DMS79 (cell line): ENCODE measurements around the gene ABCC3.

Experiments
- DNase-seq: peaks from one replicate; lab custom pipeline; 2025; lab: John Stamatoyannopoulos, UW

The ABCC3 gene

DNA sequence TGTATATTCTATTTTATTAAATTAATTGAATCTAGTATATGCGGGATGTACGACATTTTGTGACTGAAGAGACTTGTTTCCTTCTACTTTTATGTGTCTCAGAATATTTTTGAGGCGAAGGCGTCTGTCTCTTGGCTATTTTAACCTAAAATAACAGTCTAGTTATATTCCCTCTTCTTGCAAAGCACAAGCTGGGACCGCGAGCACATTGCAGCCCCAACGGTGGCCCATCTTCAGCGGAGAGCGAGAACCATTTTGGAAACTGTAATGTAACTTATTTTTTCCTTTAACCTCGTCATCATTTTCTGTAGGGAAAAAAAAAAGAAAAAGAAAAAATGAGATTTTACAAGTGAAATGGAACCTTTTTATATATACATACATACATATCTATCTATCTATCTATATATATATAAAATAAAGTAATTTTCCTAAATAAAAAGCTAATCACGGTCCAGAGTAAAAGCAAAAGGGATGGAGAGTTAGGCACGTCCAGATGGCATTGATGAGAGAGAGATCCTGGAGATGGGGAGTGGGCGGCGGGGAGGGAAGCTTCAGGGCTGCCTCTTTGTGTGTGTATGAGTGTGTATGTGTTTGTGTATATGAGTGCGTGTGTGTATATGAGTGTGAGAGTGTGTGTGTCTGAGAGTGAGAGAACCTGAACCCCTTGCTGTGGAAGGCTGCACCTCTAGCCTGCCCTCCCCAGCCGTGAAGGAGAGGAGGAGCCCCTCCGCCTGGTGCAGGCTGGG lies 7.5 kb upstream of the ABCC3 start:
- no peak for DNase-seq

DNA sequence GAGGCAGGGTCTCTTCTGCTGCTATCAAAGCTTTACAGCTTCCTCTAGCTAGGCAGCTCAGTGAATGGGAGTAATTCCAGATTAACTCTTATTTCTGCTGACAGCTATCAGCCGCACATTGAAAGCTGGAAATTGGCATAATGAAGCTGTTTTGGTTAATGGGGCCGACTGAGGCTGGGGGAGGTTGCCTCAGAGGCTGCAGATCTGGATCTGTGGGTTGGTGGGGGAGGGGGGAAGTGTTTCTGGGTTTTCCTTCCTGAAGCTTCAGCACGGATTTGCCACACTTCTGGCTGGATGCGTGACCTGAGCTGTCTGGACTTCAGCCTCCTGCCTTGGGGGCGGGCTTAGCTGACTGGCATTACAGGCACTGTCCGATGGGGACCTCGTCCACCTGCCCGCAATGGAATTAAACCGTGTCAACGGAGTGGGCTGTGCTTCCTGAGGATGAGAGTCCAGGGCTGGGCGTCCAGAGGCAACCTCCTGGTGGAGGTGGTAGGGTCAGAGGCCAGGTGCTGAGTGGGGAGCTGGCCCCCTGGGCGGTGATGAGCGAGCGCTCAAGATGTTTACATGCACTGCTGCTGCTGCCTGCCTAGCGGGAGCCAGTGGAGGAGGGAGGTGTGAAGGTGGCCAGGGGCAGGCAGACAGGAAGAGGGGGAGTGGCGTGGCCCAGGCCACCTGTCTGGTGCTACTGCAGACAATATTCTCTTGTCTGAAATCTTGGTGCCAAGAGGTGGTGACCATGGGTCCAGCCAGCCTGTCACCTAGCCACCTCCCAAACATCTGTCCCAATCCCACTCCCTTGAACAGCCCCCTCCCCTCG lies 6.7 kb upstream of the ABCC3 start:
- DNase-seq = no peak

DNA sequence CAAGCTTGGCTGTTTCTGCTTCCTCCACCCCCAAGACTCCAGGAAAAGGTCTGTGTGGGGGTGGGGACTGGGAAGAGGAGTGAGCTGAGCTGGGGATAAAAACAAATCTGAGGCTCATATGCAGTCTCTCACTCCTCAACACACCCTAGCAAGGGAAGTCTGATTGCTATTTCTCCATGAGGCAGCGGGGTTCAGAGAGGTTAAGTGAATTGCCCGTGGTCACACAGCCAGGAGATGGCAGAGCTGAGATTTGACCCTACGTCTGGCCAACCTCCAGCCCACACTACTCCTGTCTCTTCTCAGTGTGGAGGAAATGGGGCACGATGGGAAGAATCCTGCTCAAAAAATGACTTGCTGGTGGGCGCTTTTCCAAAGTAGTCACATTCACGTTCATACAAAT lies 4.8 kb upstream of the ABCC3 start:
- DNase-seq = no peak

DNA sequence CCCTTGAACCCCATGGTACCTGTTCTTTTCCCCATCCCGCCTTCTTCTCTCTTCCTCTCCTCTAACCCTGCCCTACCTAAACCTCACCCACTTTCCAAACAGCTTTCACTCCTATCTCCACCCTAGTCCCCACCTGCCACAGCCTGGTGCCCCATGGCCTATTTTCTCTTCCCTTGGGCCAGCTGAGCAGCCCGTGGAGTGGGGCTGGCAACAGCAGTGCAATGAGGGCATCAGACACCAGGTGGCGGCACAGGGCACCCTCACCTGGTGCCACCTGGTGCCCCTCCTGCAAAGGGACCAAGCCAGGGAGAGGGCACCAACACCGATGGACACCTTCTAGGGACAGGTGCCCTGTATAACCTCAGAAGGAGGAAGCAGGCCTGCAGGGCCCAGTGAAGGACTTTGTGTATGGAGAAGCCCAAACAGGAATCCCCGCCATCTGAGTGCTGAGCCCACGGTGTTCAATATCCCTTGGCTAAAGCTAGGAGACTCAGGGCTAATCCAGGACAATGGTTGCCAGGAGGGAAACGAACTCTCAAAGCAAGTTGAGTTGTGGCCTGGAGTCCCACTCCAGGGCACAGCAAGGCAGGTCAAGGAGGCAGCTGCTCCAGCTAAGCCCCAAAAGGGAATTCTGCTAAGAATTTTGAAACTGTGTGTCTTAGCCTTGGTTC lies 4.0 kb upstream of the ABCC3 start:
- no peak for DNase-seq

DNA sequence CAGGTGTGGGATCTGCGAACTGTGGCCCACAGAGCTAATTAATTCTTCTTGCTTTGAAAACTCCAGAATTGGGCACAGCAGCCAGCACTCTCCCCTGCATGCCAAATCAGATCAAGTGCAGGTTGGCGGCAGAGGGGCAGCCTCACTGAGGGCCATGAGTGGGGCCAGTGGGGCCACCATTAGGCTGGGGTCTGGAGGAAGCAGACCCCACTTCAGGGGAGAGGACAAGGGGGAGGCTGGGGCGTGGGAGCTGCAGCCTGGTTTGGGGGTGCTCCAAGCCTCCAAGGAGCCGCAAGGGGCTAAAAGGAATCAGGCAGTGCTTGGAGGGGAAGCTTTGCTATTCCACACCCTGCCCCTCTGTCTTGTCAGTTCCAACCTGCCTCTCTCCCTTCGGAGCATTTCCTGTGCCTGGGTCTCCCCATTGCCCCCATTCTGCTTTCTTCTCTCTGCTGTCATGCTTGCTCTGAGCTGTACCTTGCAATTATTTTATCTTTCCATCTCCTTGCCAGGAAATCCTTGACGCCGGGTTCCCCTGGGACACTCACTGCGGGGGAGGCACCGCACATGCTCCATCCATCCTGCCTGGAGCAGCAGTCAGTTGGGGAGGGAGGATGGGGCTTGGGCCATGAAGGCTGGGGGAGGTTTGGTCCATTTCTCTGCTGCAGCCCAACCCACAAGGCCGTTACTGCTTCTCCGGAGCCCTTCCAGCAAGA lies 3.3 kb upstream of the ABCC3 start:
- no peak for DNase-seq

DNA sequence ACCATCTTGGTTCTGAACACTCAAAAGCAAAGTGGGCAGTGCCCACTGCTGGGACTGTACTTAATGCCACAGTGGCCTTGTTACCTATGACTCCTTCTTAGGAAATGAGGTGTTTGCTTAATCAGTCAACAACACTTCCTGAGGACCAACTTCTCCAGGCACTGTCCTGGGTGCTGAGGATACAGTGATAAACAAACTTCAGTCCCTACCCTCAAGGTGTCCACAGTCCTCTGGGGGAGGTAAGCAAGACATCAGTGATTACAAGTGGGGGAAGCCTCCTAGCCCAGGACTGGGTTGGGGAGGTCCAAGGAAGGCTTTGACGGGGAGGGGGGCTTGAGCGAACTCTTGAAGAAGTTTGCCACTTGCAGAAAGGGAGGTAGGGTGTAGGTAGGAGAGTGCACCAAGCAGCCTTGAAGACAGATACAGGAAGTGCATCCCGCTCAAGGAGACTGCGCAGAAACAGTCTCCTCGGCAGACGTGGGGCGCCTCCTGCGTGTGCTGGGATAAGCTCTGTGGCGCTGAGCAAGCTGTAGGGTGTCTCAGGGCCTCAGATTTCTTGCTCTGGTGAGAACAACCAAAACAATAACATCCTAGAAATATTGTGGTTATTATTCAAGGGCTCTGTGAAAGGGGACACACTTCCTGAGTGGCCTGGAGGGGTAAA lies 2.6 kb upstream of the ABCC3 start:
- no peak for DNase-seq

DNA sequence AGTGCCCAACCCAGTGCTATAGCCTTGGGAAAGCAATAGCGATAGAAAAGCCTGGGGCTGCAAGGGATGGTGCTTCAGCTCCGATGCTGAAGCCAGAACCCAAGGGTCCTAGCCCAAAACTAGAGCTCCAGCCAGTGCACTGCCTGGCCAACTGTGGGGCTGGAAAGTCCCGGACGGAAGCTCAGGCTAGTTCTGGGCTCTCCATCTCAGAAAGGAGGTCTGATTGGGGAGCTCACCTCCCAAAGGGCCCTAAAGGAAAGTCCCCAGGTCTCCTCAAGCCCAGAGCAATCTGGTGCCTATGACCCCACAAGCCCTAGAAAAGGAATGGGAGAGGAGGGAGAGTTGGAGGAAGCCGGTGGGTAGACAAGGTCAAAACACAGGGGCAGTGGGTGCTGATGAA lies 2.0 kb upstream of the ABCC3 start:
- no peak for DNase-seq

GRCh38 chr17:50633683-50634082 lies 998 bp upstream of the ABCC3 start:
- no peak for DNase-seq

GRCh38 chr17:50634915-50635731 lies 442 bp downstream of the ABCC3 start:
- no peak for DNase-seq

DNA sequence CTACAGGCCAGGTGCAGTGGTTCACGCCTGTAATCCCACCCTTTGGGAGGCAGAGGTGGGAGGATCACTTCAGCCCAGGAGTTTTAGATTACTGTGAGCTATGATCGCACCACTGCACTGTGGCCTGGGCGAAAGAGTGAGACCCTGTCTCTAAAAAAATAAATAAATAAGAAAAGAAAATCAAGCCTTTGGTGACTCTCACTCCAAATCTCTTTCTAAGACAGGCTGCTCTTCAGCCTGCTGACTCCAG lies 976 bp downstream of the ABCC3 start:
- no peak for DNase-seq

DNA sequence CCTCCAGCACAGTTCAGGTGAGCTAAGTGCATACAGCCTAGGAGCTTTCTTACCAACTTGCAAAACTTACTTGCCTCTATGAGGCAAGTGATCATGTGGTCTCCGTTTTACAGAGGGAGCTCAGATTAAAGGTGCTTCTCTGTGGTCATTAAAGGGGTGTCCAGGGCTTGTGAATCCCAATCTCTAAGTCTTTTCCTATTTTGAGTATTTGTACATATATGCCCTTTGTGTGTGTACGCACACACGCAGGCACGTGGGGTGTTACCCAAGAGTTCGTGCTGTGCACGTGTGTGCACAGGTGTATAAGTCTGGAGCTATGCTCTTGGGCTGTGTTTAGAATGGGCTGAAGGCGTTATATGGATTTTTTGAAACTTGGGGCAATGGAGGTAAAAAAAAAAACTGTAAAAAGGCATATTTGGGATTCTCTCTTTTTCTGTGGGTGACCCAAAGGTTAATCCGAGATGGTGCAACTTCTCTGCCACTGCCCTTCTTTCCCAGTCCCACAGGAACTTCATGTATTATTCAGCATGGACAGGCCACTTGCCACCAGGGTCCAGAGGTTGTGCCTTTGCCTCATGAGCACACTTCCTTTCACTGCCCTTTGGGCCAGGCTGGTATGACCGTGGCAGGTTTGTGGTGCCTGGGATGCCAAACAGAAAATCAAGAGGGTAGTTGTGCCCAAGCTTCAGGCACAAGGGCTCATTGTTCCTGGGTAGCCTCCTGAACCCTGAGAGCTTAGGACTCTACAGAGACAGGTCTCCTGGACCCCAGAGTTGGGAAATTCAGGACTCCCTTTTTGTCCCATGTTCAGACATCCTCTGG lies 1.5 kb downstream of the ABCC3 start:
- DNase-seq = no peak

GRCh38 chr17:50636804-50637195 lies 2.1 kb downstream of the ABCC3 start:
- no peak for DNase-seq

DNA sequence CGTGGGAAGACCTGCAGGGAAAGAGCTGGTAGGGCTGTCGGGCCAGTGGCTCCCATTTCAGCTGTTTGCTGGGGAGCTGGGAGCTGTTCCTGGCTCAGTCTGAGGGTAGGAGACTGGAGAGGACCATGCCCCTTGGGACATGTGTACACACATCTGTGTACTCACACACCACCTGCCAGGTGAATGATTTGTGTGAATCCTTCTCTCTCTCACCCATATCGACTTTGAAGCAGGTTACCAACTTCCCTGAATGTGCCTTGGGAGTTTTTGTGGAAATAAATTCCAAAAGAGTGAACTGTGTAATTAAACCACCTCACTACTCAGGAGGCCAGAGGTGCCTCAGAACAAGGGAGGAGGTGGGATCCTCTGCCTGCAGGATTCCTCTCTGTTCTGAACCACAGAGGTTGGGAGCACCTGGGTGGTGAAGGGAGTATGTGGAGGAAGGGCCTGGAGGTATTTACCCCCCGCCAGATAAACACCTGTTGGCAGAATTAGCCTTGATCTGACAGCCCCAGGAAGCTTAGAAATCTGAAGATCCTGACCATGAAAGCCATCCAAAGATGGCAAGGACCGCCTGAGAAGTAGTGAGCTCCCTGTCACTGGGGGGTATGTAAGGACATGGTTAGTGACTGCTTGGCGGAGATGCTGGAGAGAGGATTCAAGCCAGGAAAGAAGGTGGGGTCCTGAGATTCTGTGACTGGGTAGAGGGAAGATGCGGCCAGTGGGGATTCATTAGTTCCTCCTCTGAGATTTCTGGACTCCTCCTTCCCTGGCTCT lies 3.3 kb downstream of the ABCC3 start:
- DNase-seq = no peak

DNA sequence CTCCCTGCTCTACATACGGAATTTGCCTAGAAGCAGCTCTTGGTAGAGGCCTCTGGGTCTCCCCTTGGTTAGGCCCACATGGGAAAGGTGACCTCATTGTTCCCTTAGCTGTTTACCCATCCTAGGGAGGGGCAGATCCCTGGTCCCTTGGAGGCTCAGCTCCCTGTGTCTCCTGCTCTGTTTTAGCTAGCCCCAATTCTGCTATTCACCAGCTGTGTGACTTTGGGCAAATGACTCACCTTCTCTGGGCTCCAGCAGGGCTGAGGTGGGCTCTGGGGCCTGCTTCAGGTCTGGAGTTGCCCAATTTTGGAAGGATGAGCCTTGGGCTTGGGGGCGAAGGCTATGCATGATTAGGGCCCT lies 3.9 kb downstream of the ABCC3 start:
- DNase-seq = no peak

- DNase-seq = peak; percentile 87
Measured at GRCh38 chr17:50638966-50639713, 4.5 kb downstream of the ABCC3 start.

GRCh38 chr17:50640686-50641351 lies 6.1 kb downstream of the ABCC3 start:
- DNase-seq = no peak

GRCh38 chr17:50641357-50641756 lies 6.7 kb downstream of the ABCC3 start:
- no peak for DNase-seq

GRCh38 chr17:50642071-50642721 lies 7.5 kb downstream of the ABCC3 start:
- no peak for DNase-seq
